Muscle layer of duodenum (tissue), 2 donors: ENCODE measurements around the gene RAB40B.

Source experiments
- H3K27ac ChIP-seq: one replicate; pipeline ENCODE4 v1.7.0; 2013; ENCODE audit warnings: mild to moderate bottlenecking, low read length
- H3K27me3 ChIP-seq: one replicate; pipeline ENCODE4 v1.7.0; 2013; ENCODE audit warnings: low read depth, mild to moderate bottlenecking, control low read depth, low read length
- H3K36me3 ChIP-seq, 2 donors: one replicate each; pipeline ENCODE4 v1.7.0; 2013; ENCODE audit warnings: low read length in 2 of 2, control low read depth in 1 of 2, mild to moderate bottlenecking in 1 of 2; ENCODE audit not compliant: insufficient read depth in 2 of 2, control insufficient read depth in 1 of 2
- H3K4me1 ChIP-seq, 2 donors: one replicate each; pipeline ENCODE4 v1.7.0; 2013; ENCODE audit warnings: low read length in 2 of 2, mild to moderate bottlenecking in 2 of 2, control low read depth in 1 of 2, moderate library complexity in 1 of 2; ENCODE audit not compliant: insufficient read depth in 2 of 2, control insufficient read depth in 1 of 2
- H3K4me3 ChIP-seq, 2 donors: one replicate each; pipeline ENCODE4 v1.7.0; 2013; ENCODE audit warnings: low read length in 2 of 2, low read depth in 1 of 2, mild to moderate bottlenecking in 1 of 2
- H3K9me3 ChIP-seq, 2 donors: one replicate each; pipeline ENCODE4 v1.7.0; 2013; ENCODE audit warnings: low read length in 2 of 2, control low read depth in 1 of 2, mild to moderate bottlenecking in 1 of 2; ENCODE audit not compliant: control insufficient read depth in 1 of 2
- donor health status: healthy.

Gene RAB40B

DNA sequence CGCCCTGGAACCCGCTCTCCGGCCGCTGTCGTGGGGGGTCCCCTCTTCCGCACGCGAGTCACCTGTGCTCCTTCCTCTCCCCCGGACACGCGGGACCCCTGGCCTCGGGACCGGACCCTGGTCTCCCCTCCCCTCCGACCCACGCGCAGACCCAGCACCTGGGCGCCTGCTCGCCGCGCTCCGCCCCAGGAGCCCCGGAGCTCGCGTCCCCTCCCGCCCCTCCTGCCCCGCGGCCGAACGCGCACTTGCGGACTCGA, 762 bp downstream of the RAB40B start:
- peaks cover 0 to 3% of the 10 kb centered on the region in 2 donors for H3K36me3 ChIP-seq
- peaks cover 4 to 21% of the 10 kb centered on the region in 2 donors for H3K4me1 ChIP-seq
- H3K4me3 ChIP-seq: peak overlapping the region; percentile 39 to 82
- H3K9me3 ChIP-seq: peaks cover 0 to 9% of the 10 kb centered on the region in 2 donors
- no peak overlapping the region for H3K27ac ChIP-seq
- no peaks in the 10 kb centered on the region for H3K27me3 ChIP-seq

DNA sequence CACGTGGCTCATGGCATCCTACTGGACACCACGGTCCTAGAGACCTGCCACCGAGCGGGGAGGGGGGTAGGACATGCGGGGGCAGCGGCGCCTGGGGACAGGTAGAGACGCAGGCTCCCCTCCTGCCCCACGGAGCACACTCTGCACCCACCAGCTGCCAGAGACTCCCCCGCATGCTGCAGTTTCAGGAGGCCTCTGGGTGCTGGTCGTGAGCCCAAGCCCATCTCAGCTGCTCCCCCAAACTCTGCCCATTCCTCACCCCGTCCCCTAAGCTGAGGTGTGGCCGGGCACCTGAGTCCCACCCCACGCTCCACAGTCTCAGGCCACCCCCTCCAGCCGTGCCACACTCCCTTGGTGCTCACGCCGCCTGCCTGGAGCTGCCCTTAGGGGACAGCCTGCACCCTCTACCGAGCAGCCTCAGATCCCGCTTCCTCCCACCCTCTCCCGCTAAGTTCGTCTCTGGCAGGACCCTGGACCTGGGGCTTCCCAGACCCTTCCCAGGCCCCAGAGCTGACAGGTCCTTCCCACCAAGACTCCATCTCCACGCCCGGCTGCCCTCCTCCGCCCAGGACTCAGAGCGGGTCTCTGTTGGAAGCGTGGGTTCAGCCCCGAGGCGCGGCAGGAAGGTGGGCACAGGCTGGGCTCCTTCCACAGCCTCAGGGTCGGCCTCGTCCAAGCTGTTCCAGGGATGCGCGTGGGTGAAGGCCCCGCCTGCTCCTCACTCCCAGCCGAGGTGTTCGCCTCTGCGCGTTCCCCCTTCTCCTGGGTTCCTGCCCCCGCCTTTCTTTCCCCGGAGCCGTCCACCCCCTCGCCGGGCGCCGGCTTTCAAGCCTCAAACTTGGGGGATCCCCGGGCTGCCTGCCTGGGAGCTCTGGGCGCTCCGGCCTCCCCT, 1.3 kb downstream of the RAB40B start:
- Histone ChIP-seq H3K36me3 (peaks cover 0 to 3% of the 10 kb centered on the region in 2 donors), H3K4me3 (peak overlapping the region; percentile 39 to 82), H3K27me3 (no peaks in the 10 kb centered on the region), H3K9me3 (peaks cover 0 to 9% of the 10 kb centered on the region in 2 donors), H3K4me1 (peaks cover 4 to 21% of the 10 kb centered on the region in 2 donors), H3K27ac (no peak overlapping the region)

DNA sequence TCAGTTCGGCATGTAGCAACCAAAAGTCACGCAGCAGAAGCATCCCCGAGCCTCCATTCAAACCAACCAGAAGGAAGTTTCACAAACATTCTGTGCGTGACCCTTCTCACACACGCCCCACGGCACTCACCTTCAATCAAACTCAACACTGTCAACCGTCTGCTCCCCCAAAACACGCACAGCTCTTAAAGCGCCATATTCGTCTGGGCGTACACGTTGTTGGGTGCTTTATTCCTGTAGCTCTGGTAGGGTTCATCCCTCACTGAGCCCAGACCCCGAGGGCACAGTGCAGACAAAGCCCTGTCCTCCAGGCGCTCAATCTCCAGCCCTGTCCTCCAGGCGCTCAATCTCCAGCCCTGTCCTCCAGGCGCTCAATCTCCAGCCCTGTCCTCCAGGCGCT, 2.2 kb downstream of the RAB40B start:
- H3K27ac ChIP-seq: no peak overlapping the region

DNA sequence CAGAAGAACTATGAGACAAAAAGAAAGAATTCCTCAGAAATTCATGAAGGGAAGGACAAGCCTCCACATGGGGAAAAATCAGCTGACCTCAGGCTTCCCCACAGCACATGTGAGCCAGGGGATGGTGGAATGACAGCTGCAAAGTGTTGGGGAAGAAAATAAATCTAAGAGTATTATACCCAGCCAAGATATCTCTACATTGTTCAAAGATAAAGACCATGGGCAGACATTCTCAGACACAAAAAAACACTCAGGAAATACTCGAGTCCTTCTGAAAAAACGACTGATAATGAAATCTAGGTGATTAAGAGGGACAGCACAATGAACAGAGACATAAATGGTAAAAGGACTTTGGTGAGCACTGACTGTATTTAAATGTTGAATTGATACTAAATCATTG, 3.9 kb downstream of the RAB40B start:
- H3K4me1 ChIP-seq: peaks cover 4 to 20% of the 10 kb centered on the region in 2 donors
- peaks cover 0 to 3% of the 10 kb centered on the region in 2 donors for H3K36me3 ChIP-seq
- H3K27ac ChIP-seq: no peak overlapping the region
- H3K27me3 ChIP-seq: no peaks in the 10 kb centered on the region
- H3K4me3 ChIP-seq: no peak overlapping the region
- H3K9me3 ChIP-seq: peaks cover 0 to 9% of the 10 kb centered on the region in 2 donors

More for the DNA sequence above, 2.2 kb downstream of the RAB40B start:
- Histone ChIP-seq H3K27me3 (no peaks in the 10 kb centered on the region), H3K9me3 (peaks cover 0 to 9% of the 10 kb centered on the region in 2 donors), H3K4me1 (peaks cover 4 to 21% of the 10 kb centered on the region in 2 donors), H3K4me3 (no peak overlapping the region), H3K36me3 (peaks cover 0 to 3% of the 10 kb centered on the region in 2 donors)

DNA sequence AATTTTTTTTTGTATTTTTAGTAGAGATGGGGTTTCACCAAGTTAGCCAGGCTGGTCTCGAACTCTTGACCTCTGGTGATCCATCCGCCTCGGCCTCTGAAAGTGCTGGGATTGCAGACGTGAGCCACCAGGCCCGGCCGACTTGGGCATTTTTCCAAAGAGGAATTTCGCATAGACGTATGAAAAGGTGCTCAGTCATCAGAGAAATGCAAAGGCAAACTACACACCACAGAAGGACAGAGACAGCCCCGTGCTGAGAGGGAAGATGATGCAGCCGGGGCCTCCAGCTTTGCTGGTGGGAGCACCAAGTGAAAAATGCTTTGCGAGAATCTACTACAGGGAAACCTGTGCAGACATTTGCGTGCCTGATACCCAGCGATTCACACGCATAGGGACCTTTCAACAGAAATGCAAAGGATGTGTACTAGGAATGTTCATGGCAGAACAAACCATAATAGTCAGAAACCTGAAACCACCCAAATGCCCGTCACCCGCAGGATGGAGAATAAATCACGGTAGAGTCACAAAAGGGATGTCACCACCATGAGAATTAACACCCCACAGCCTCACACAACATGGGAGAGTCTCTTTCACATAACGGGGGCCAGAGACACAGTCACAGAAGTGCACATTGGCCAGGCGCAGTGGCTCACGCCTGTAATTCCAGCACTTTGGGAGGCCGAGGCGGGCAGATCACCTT, 5.2 kb downstream of the RAB40B start:
- Histone ChIP-seq H3K4me1 (peaks cover 0 to 13% of the 10 kb centered on the region in 2 donors), H3K4me3 (no peak overlapping the region), H3K27me3 (no peaks in the 10 kb centered on the region), H3K9me3 (peaks cover 0 to 9% of the 10 kb centered on the region in 2 donors), H3K36me3 (peaks cover 0 to 3% of the 10 kb centered on the region in 2 donors), H3K27ac (no peak overlapping the region)

DNA sequence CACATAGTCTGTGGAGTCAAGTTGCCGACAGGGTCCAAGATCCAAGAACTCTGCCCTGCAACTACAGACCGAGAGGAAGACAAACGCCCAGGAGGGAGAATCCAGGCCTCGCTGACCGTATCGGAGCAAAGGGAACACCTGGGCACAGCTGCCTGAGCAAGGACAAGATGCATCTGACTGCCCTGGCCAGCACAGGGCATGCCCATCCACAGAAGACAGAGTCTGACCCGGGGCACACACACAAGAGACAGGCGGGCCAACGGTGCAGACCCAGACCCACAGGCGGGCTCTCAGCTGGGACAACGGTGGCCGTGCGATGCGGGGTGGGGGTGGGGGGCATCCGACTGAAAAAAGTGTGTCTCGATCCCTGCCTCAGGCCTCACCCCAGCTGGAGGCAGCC, 6.2 kb downstream of the RAB40B start:
- Histone ChIP-seq H3K4me3 (no peak overlapping the region), H3K36me3 (peaks cover 0 to 3% of the 10 kb centered on the region in 2 donors), H3K9me3 (peaks cover 0 to 9% of the 10 kb centered on the region in 2 donors), H3K4me1 (peaks cover 0 to 7% of the 10 kb centered on the region in 2 donors), H3K27ac (no peak overlapping the region), H3K27me3 (no peaks in the 10 kb centered on the region)

DNA sequence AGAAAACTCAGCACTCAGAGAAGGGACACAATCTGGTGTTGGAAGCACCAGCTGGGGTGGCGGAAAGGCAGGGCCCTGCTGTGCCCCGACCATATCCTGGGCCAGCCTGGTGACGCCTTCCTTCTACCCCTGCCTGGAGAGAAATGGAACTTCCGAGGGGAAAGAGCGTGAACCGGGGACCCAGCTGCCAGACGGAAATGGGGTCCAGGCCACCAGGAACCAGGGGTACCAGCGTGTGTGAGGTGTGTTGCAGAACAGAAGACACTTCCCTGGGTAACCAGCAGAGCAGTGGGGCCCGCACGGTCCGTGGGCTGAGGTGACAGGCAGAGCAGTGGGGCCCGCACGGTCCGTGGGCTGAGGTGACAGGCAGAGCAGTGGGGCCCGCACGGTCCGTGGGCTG, 6.8 kb downstream of the RAB40B start:
- Histone ChIP-seq H3K36me3 (peaks cover 0 to 3% of the 10 kb centered on the region in 2 donors), H3K9me3 (peaks cover 0 to 9% of the 10 kb centered on the region in 2 donors), H3K4me3 (no peak overlapping the region), H3K27ac (no peak overlapping the region), H3K4me1 (peaks cover 0 to under 1% of the 10 kb centered on the region in 2 donors), H3K27me3 (no peaks in the 10 kb centered on the region)

DNA sequence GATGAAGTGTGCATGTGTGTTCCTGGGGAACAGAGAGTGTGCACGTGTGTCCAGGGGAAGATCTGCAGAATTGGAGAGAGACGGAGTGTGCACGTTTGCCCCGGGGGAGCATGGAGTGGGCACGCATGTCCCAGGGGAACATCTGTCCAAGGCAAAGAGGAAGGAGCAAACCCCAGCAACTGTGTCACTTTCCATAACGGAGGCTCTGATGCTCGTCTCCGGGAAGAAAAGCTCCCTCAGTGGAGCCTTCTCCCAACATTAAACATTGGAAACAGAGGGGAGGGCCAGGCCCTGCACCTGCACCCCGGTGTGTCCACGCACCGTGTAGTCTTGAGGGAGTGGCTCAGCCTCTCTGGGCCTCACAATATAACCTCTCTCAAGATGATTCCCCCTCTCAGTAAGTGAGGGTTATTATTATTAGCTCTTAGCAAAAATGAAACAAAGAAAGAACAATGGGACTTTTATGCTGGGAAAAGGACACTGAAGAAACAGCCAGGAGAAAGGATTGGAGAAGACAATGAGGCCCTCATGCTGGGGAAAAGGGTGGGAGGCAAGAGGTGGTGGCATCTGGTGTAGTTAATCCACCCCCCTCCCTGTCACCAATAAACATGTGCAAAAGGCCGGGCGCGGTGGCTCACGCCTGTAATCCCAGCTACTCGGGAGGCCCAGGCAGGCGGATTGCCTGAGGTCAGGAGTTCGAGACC, 7.6 kb downstream of the RAB40B start:
- Histone ChIP-seq H3K27ac (no peak overlapping the region), H3K4me3 (no peak overlapping the region)

DNA sequence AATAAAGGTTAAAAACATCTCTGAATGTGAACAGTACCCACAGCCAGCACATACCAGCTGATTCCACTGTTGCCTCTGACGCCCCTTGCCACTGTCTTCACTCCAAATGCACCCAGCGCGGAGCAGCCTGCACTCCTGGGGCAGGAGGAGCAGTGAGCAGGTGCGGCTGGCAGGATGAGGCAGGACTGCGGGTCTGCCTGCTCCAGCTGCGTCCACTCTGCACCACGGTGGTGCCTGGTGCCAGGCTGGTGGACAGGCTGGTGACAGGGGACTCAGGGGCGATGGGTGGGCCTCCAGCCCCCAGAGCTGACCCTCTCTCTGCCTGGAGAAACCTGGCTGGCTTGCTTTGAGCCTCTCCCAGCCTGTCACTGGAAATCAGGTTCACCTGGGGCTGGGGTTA, 9.4 kb downstream of the RAB40B start:
- H3K27me3 ChIP-seq: no peaks in the 10 kb centered on the region
- H3K4me1 ChIP-seq: no peaks in the 10 kb centered on the region
- H3K4me3 ChIP-seq: no peak overlapping the region
- H3K36me3 ChIP-seq: no peaks in the 10 kb centered on the region
- H3K9me3 ChIP-seq: peaks cover 0 to under 1% of the 10 kb centered on the region in 2 donors
- no peak overlapping the region for H3K27ac ChIP-seq

More for the DNA sequence above, 7.6 kb downstream of the RAB40B start:
- Histone ChIP-seq H3K9me3 (peaks cover 0 to 9% of the 10 kb centered on the region in 2 donors), H3K27me3 (no peaks in the 10 kb centered on the region), H3K4me1 (no peaks in the 10 kb centered on the region), H3K36me3 (peaks cover 0 to 3% of the 10 kb centered on the region in 2 donors)

DNA sequence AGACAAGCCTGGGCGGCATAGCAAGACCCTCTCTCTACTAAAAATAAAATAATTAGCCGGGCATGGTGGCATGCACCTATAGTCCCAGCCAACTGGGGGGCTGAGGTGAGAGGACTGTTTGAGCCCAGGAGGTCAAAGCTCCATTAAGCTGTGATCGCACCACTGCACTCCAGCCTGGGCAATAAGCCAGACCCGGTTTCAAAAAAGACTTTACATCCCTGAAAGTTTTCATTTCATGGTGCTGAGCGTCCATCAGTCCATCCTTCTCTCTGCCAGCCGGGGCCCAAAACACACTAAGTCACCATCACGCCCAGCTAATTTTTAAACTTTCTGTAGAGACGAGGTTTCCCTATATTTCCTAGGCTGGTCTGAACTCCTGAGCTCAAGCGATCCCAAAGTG, 10.6 kb downstream of the RAB40B start:
- Histone ChIP-seq H3K9me3 (no peaks in the 10 kb centered on the region), H3K27ac (no peak overlapping the region)

DNA sequence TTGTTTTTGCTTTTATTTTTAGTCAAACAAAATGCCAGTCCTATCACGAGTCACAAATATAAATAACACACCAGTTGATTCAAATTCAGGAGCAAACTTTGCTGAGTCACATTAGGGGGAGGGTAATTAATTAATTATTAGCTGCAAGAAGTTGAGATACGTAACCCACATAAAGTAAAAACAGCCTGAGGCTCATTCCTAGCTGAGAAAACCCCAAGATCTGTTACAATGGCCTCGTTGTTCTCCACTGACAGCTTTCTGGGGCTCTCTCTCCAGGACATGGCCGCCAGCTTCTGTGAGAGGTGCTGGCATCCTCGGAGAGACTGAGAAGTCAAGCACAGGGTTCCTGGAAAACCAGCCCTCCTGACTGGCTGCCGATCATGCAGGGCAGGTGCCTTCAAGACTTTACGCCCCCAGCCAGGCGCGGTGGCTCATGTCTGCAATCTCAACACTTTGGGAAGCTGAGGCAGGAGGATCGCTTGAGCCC, 11.1 kb downstream of the RAB40B start:
- Histone ChIP-seq H3K27ac (peak overlapping the region; percentile 39), H3K27me3 (no peaks in the 10 kb centered on the region), H3K9me3 (no peaks in the 10 kb centered on the region), H3K36me3 (no peaks in the 10 kb centered on the region), H3K4me3 (no peak overlapping the region), H3K4me1 (no peaks in the 10 kb centered on the region)

More for the DNA sequence above, 10.6 kb downstream of the RAB40B start:
- H3K4me1 ChIP-seq: no peaks in the 10 kb centered on the region
- H3K27me3 ChIP-seq: no peaks in the 10 kb centered on the region
- no peak overlapping the region for H3K4me3 ChIP-seq
- H3K36me3 ChIP-seq: no peaks in the 10 kb centered on the region
